Kidney (tissue), 14 donors: ENCODE results near the gene MYBBP1A. TPM values are rescaled to one million over a fixed set of nuclear protein-coding genes. Genes with fewer than 3 reads are reported as not detected.

Source experiments
- DNase-seq, 5 donors: peaks; one replicate each; pipeline ENCODE4 v3.0.0-alpha.2; 2013 to 2020
- FAIRE-seq: peaks from 2 replicates; lab custom pipeline; 2012; peaks lifted over from hg19 to GRCh38; lab: Jason Lieb, UNC
- H3K27ac ChIP-seq, 2 donors: one replicate each; pipeline ENCODE4 v1.7.0; 2013; ENCODE audit warnings: low read depth in 2 of 2, low read length in 2 of 2, inconsistent platforms in 1 of 2
- H3K27me3 ChIP-seq: one replicate; pipeline ENCODE4 v1.7.1; 2013; ENCODE audit warnings: low read length, inconsistent platforms; ENCODE audit not compliant: control insufficient read depth, insufficient read depth
- H3K36me3 ChIP-seq, 3 donors: one replicate each; pipeline versions ENCODE4 v1.7.0 to v1.7.1; 2013; ENCODE audit warnings: low read length in 3 of 3, control low read depth in 1 of 3, inconsistent platforms in 1 of 3; ENCODE audit not compliant: insufficient read depth in 3 of 3, control insufficient read depth in 2 of 3
- H3K4me1 ChIP-seq, 3 donors: one replicate each; pipeline versions ENCODE4 v1.7.0 to v1.7.1; 2013; ENCODE audit warnings: low read length in 3 of 3, inconsistent platforms in 1 of 3, low read depth in 1 of 3; ENCODE audit not compliant: control insufficient read depth in 2 of 3, insufficient read depth in 2 of 3
- H3K4me3 ChIP-seq, 3 donors: one replicate each; pipeline versions ENCODE4 v1.7.0 to v1.8.1; 2013; ENCODE audit warnings: low read length in 3 of 3, control low read depth in 1 of 3, inconsistent platforms in 1 of 3
- H3K9ac ChIP-seq, 3 donors: one replicate each; pipeline versions ENCODE4 v1.7.0 to v1.7.1; 2013; ENCODE audit warnings: low read length in 3 of 3, control low read depth in 1 of 3, inconsistent platforms in 1 of 3
- H3K9me3 ChIP-seq, 3 donors: one replicate each; pipeline versions ENCODE4 v1.7.0 to v1.7.1; 2013; ENCODE audit warnings: low read length in 3 of 3, control low read depth in 1 of 3, inconsistent platforms in 1 of 3; ENCODE audit not compliant: control insufficient read depth in 2 of 3, insufficient read depth in 1 of 3
- CTCF ChIP-seq: IDR thresholded peaks from 3 replicates; pipeline ENCODE4 v1.5.1; 2012; ENCODE audit warnings: mild to moderate bottlenecking, moderate library complexity, borderline replicate concordance; ENCODE audit not compliant: insufficient read depth; ENCODE audit errors: extremely low read depth
- intact Hi-C: fragments of 100-400 bp; cut with DNase I; formaldehyde crosslinking; loops from one replicate; pipeline ENCODE4 v1.11.1; 2022
- polyA plus RNA-seq: library from polyadenylated mRNA; stranded (reverse); fragments of 350-450 nt; fragmentation: Illumina TruSeq; extraction: RNeasy Lipid Tissue Mini Kit (QIAGEN cat#74804); gene quantifications from one replicate; pipeline ENCODE4 v1.2.3, GENCODE V29; 2014; ENCODE audit warnings: low read depth, low replicate concordance; ENCODE audit not compliant: insufficient read depth
- total RNA-seq: library from RNA; stranded (reverse); fragmentation: NEBNext Ultra II Directional; extraction: Animal tissue kit (Norgen Biotek cat#: 25700); gene quantifications from one replicate; pipeline ENCODE4 v1.2.1, GENCODE V29; 2021
- donor health status: control.
- donor health status: control.
- donor health status: control.
- donor health status: control.
- donor health status: control.
- donor health status: DM: yes; HTN: yes; CAD: no.
- donor health status: Normal renal cell carcinoma (clear cell type).

The MYBBP1A gene
- total and polyA plus RNA-seq, 2 donors from 2014 or later: 11.9 to 51.6 TPM

GRCh38 chr17:4513113-4514032 is 41.8 kb downstream of the MYBBP1A start:
- no peak for TF ChIP-seq CTCF
- intact Hi-C loops: no loop called here
- Histone ChIP-seq H3K9me3 (no peaks in the 10 kb centered on the region), H3K36me3 (no peaks in the 10 kb centered on the region), H3K27me3 (no peaks in the 10 kb centered on the region), H3K4me3 (no peak overlapping the region), H3K4me1 (peaks cover 0 to 29% (median 24%) of the 10 kb centered on the region in 3 donors), H3K27ac (peak overlapping the region; percentile 41 to 74), H3K9ac (no peak overlapping the region)
- FAIRE-seq: no peak
- peak in 3 of 5 donors; percentile 51 to 76 (median 64) for DNase-seq

- Histone ChIP-seq H3K9ac (no peak overlapping the region), H3K36me3 (no peaks in the 10 kb centered on the region), H3K4me3 (no peak overlapping the region), H3K27me3 (no peaks in the 10 kb centered on the region), H3K4me1 (peaks cover 0 to 36% (median 24%) of the 10 kb centered on the region in 3 donors), H3K9me3 (no peaks in the 10 kb centered on the region), H3K27ac (no peak overlapping the region)
- intact Hi-C loops: no loop called here
- no peak for TF ChIP-seq CTCF
- no peak for FAIRE-seq
- no peak for DNase-seq
These were observed 42.8 kb downstream of the MYBBP1A start for GRCh38 chr17:4512156-4513112.

- H3K4me3 ChIP-seq: no peak overlapping the region
- H3K9me3 ChIP-seq: no peaks in the 10 kb centered on the region
- no peak for TF ChIP-seq CTCF
- H3K9ac ChIP-seq: no peak overlapping the region
- FAIRE-seq (no peak), DNase-seq (no peak)
- H3K36me3 ChIP-seq: no peaks in the 10 kb centered on the region
- H3K27ac ChIP-seq: no peak overlapping the region
- H3K4me1 ChIP-seq: peaks cover 0 to 41% (median 32%) of the 10 kb centered on the region in 3 donors
- intact Hi-C loops: no loop called here
- H3K27me3 ChIP-seq: no peaks in the 10 kb centered on the region
These were observed 43.8 kb downstream of the MYBBP1A start for GRCh38 chr17:4511199-4511932.
